Measurements from ENCODE around the gene CAB39L.
A peak's percentile ranks its signal among the peaks of the same experiment; 100 is the strongest.

Gene CAB39L

GRCh38 chr13:49441846-49442245, 2.0 kb downstream of the CAB39L start:
- no peak for DNase-seq (ENCODE audit: low read depth in 2 of 2)

DNA sequence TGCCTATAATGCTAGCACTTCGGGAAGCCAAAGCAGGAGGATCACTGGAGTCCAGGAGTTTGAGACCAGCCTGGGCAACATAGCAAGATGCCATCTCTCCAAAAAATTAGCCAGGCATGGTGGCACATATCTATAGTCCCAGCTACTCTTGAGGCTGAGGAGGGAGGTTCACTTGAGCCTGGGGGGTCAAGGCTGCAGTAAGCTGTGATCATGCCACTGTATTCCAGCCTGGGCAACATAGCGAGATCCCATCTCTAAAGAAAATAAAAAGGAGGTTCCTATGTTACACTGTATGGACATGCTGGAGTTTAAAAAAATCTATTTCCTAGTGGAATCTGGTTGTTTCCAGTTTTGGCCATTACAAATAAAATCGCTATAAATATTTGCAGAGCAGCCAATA, 2.6 kb downstream of the CAB39L start:
- no peak for DNase-seq (ENCODE audit: low read depth in 2 of 2)

DNA sequence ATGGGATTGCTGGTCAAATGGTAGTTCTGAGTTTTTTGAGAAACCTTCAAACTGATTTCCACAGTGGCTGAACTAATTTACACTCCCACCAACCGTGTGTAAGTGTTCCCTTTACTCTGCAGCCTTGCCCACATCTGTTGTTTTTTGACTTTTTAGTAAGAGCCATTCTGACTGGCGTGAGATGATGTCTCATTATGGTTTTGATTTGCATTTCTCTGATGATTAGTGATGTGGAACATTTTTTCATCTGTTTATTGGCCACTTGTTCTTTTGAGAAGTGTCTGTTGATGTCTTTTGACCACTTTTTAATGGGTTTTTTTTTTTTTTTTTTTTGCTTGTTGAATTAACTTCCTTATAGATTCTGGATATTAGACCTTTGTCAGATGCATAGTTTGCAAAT, 4.3 kb downstream of the CAB39L start:
- DNase-seq (ENCODE audit: low read depth in 2 of 2): no peak

DNA sequence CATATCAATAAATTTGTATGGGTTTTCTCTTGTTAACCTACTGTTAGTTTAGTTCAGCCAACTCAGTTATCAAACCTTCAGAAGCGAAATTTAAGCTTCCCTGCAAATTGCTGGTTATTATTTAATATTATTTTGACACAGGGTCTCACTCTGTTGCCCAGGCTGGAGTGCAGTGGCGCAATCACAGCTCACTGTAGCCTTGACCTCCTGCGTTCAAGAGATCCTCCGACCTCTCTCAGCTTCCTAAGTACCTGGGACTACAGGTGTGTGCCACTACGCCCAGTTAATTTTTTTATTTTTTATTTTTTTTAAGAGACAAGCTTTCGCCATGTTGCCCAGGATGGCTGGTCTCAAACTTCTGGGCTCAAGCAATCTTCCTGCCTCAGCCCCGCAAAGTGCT, 6.2 kb downstream of the CAB39L start:
- DNase-seq (ENCODE audit: low read depth in 2 of 2): no peak

DNA sequence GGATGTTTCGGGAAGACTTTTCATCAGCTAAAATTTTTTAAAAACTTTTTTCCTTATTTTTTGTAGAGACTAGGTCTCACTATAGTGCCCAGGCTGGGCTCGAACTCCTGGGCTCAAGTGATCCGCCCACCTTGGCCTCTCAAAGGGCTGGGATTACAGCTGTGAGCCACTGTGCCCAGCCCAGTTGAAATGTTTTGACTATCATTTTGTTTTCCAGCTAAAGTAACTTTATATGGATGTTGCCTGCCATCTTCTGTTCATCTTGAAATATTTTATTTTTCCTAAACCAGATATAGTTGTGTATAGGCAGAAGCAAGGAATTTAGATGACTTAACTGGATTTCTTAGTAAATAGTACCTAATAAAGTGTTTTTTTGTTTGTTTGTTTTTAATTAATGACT, 7.0 kb downstream of the CAB39L start:
- DNase-seq (ENCODE audit: low read depth in 2 of 2): no peak

DNA sequence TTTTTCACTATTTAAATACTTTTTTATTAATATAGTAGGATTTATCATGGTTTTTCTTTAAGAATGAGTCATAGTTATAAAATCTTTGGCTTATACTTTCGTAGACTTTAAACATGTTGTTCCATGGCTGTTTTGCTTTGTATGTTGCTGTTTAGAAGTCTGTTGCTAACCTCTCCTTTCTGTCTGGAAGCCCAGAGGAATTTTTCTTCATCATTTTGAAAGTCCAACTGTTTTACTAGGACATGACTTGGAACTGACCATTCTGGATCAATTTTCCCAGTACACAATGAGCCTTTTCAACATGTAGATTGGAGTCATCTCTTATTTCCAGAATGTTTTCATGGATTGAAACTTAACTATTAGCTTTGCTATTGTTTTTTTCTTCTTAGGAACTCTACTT, 7.9 kb downstream of the CAB39L start:
- no peak for DNase-seq (ENCODE audit: low read depth in 2 of 2)

DNA sequence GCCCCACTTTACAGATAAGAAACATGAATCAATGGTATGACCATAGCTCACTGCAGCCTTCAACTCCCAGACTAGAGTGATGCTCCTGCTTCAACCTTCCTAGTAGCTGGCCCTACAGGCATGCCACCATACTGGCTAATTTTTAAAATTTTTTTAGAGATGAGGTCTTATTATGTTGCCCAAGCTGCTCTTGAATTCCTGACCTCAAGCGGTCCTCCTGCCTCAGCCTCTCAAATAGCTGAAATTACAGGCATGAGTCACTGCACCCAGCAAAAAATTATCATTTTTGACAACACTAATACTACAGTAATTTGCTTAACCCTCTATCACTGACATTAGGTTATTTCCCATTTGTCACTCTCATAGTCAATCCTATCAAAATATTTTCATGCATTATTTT, 14.7 kb downstream of the CAB39L start:
- no peak for DNase-seq (ENCODE audit: low read depth in 2 of 2)

- DNase-seq (ENCODE audit: low read depth in 2 of 2): no peak
Observed at GRCh38 chr13:49428041-49428763, 15.7 kb downstream of the CAB39L start.

DNA sequence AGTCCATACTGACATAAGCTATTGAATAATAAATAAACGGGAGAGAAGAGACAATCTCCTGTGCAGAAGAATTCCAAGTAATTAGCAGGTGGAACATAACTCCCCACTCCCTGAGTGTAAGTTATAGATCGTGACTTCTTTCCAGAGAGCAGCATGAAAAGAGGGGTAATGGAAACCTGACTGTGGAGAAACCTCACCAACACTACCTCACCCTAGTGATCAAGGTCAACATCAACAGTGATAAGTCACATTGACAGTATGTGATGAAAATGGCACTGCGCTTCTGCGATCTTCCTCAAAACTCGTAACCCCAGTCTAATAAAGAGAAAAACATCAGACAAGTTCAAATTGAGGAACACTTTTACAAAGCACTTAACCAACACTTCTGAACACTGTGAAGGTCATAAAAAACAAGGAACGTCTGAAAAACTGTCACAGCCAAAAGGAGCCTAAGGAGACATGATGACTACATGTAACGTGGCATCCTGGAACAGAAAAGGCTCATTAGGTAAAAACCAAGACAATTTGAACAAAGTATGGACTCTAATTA, 19.8 kb downstream of the CAB39L start:
- no peak for DNase-seq (ENCODE audit: low read depth in 2 of 2)

DNA sequence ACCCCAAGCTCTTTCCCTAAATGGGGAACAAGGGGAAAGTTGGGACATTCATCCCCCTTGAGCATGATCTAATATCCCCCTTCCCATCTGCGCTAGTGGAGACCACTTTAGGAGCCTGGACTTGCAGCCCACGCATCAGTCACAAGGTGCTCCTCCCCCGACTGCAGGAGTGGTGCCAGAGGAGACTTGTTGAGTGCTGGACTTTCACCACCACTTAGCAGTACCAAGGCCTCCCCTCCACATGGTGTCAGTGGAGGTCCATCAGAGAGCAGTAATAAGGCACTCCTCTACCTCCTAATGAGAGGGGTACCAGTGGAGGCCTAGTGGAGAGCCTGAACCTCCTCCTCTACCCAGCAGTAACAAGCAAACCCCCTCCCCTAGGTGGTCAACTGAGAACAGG, 22.5 kb downstream of the CAB39L start:
- peak in 1 of 2 donors; percentile 10 for DNase-seq (ENCODE audit: low read depth in 2 of 2)

GRCh38 chr13:49419276-49419675, 24.6 kb downstream of the CAB39L start:
- no peak for DNase-seq (ENCODE audit: low read depth in 2 of 2)

DNA sequence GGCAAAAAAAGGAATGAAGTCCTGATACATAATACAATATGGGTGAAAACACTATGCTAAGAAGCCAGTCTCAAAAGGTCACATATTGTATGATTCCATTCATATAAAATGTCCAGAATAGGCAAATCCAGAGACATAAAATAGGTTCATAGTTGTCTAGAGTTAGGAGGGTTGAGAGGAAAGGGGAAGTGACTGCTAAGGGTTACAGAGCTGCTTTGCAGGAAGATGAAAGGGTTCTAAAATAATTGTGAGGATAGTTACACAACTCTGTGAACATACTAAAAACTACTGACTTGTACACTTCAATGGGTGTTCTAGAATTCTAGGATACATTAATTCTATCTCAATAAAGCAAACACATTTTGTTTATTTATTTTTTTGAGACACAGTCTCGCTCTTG, 25.7 kb downstream of the CAB39L start:
- no peak for DNase-seq (ENCODE audit: low read depth in 2 of 2)

DNA sequence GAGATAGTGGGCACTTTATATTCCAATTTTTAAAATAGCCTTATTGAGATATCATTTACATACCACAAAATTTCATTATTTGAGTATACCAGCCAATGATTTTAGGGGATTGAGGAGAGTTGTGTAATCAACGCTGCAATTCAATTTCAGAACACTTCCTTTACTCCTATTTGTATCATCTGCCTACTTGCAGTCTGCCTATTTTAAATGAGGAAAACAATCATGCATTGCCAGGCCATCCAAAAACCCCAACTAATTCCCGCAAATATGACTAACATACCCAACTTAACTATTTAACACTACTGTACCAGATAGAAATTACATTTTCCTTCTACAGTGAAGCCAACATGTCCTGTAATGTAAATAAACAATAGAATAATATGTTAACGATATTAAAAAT, 26.7 kb downstream of the CAB39L start:
- DNase-seq (ENCODE audit: low read depth in 2 of 2): no peak

- DNase-seq (ENCODE audit: low read depth in 2 of 2): no peak
Observed at GRCh38 chr13:49412749-49413148, 31.1 kb downstream of the CAB39L start.

GRCh38 chr13:49411353-49411752, 32.5 kb downstream of the CAB39L start:
- no peak for DNase-seq (ENCODE audit: low read depth in 2 of 2)

- no peak for DNase-seq (ENCODE audit: low read depth in 2 of 2)
Observed at GRCh38 chr13:49410477-49410876, 33.4 kb downstream of the CAB39L start.

GRCh38 chr13:49410006-49410405, 33.9 kb downstream of the CAB39L start:
- DNase-seq (ENCODE audit: low read depth in 2 of 2): no peak

DNA sequence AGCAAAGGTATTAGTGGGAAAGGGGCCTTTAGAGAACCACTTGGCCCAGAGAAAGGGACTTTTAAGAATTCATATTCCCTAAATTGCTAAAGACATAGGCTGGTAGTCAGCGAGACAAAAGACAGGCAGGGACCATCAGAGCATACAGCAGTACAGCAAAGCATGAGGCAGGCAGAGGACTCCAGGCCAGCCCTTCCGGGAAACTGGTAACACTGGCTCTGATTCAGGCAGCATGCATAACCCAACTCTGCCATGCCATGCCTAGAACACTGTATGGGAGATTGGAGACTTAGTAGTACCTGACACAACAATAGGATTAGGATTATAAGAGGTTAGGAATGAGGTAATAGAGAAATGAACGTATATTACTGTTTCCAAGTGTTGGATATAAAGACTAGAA, 34.9 kb downstream of the CAB39L start:
- DNase-seq (ENCODE audit: low read depth in 2 of 2): no peak

DNA sequence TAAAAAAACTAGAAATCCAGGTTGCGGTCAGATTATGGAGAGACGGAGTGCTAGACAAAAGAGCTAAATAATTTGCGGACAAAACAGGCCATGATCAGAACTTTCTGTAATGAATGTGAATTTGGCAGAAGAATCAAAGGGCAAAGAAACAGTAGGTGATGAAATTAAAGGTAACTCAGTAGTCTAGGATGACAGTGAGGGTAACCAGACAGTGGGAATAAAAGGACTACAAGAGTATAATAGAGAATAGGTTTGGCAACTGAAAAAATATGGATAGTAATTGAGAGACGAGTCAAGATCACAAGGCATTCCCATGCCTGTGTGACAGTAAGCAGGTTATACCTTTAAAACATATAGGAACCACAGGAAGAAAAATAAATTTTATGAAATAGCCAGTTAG, 35.9 kb downstream of the CAB39L start:
- DNase-seq (ENCODE audit: low read depth in 2 of 2): no peak

DNA sequence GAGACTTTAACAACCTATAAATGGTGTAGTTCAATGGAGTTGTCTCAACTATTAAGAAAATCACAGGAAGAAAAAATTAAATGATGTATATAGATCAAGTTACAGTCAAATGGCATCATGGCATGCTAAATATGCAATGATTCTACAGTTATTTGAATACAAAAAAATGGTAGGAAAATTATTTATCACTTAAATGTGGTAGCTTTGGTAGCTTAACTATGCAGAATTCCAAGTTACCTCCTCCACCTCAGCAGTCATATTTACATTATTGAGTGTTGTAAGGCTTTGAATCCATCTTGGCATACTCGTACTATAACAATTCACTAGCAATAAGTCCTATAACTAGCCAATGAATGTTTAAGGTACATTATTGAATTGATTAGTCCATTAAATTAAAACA, 36.8 kb downstream of the CAB39L start:
- no peak for DNase-seq (ENCODE audit: low read depth in 2 of 2)

DNA sequence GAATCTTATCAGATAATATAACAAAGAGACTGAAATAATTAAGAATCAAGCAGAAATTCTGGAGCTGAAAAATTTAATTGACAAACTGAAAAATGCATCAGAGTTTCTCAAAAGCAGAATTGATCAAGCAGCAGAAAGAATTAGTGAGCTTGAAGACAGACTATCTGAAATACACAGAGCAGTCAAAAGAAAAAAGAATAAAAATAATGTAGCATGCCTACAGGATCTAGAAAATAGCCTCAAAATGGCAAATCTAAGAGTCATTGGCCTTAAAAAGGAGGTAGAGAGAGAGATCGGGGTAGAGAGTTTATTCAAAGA, 39.2 kb downstream of the CAB39L start:
- no peak for DNase-seq (ENCODE audit: low read depth in 2 of 2)

DNA sequence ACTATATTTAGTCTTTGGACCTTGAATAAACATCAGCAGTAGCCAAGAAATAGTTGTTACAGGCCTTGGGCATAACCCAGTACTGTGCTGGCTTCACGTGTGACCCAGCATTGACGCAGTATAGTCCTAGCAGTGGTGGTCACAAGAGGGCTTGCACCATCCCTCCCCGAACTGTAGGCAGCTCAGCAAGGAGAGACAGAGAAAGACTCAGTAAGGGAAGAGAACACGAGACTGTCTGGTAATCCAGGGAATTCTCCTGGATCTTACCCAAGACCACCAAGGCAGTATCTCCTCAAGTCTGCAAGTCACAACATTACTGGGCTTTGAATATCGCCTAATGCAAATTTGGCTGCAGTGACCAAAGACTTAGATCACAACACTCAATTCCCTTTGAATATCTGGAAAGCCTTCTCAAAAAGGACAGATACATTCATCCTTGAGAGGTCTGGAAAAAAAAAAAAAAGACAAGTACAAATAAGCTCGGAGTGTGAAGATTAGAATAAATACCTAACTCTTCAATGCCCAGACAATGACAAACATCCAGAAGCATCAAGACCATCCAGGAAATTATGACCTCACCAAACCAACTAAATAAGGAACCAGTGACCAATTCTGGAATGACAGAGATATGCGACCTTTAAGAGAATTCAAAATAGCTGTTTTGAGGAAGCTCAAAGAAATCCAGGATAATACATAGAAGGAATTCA, 39.7 kb downstream of the CAB39L start:
- no peak for DNase-seq (ENCODE audit: low read depth in 2 of 2)

Measured in stimulated activated CD4-positive, alpha-beta T cell treated with anti-CD3 and anti-CD28 coated beads, Interleukin-15, amount 100 ng/mL, for 48 hours (primary cell).